HG03139 (cell line): ENCODE data around the gene SERPINA12.
"Not testable (repeated sequence)": the region's sequence is repeated elsewhere in the genome, so short reads cannot be mapped to it uniquely, and the experiment has no call there.

Source experiments
- ATAC-seq: cut with Tn5 transposase; IDR thresholded peaks from one replicate; pipeline ENCODE4 v1.9.1; 2021; ENCODE audit not compliant: unreplicated experiment

Gene SERPINA12

GRCh38 chr14:94538070-94538740, 28.9 kb upstream of the SERPINA12 start:
- ATAC-seq: no peak

- no peak for ATAC-seq
These were observed 27.6 kb upstream of the SERPINA12 start for GRCh38 chr14:94536836-94537235.

- no peak for ATAC-seq
These were observed 26.2 kb upstream of the SERPINA12 start for GRCh38 chr14:94535506-94535905.

GRCh38 chr14:94532447-94532846, 23.2 kb upstream of the SERPINA12 start:
- no peak for ATAC-seq

- ATAC-seq: no peak
These were observed 21.9 kb upstream of the SERPINA12 start for GRCh38 chr14:94531187-94531586.

- ATAC-seq: no peak
These were observed 14.8 kb upstream of the SERPINA12 start for GRCh38 chr14:94524093-94524492.

- ATAC-seq: no peak
These were observed 14.0 kb upstream of the SERPINA12 start for GRCh38 chr14:94523265-94523664.

GRCh38 chr14:94522115-94522724, 13.0 kb upstream of the SERPINA12 start:
- ATAC-seq: no peak

GRCh38 chr14:94521375-94522114, 12.3 kb upstream of the SERPINA12 start:
- no peak for ATAC-seq

- no peak for ATAC-seq
These were observed 8.5 kb upstream of the SERPINA12 start for GRCh38 chr14:94517641-94518257.

- ATAC-seq: no peak
These were observed 8.0 kb upstream of the SERPINA12 start for GRCh38 chr14:94517248-94517640.

GRCh38 chr14:94515856-94516255, 6.6 kb upstream of the SERPINA12 start:
- no peak for ATAC-seq

- ATAC-seq: no peak
These were observed 6.2 kb upstream of the SERPINA12 start for GRCh38 chr14:94515426-94515825.

- no peak for ATAC-seq
These were observed 5.1 kb upstream of the SERPINA12 start for GRCh38 chr14:94514351-94514750.

GRCh38 chr14:94510481-94510880, 1.2 kb upstream of the SERPINA12 start:
- not testable (repeated sequence) for ATAC-seq

- ATAC-seq: no peak
These were observed 3.6 kb downstream of the SERPINA12 start for GRCh38 chr14:94505641-94506040.

GRCh38 chr14:94505206-94505605, 4.1 kb downstream of the SERPINA12 start:
- no peak for ATAC-seq

GRCh38 chr14:94501588-94502516, 7.4 kb downstream of the SERPINA12 start:
- no peak for ATAC-seq

GRCh38 chr14:94500264-94500663, 9.0 kb downstream of the SERPINA12 start:
- ATAC-seq: no peak

GRCh38 chr14:94499673-94500072, 9.6 kb downstream of the SERPINA12 start:
- ATAC-seq: no peak

- no peak for ATAC-seq
These were observed 11.1 kb downstream of the SERPINA12 start for GRCh38 chr14:94498215-94498614.
